Stimulated activated CD8-positive, alpha-beta memory T cell treated with anti-CD3 and anti-CD28 coated beads, Interleukin-12 subunit alpha, Interleukin-12 subunit beta, amount 100 ng/mL, for 4 hours (primary cell): Measurements from ENCODE around the gene FIGNL2.

Experiments
- DNase-seq: peaks from one replicate; pipeline ENCODE4 v3.0.0-alpha.2; 2020; ENCODE audit warnings: low read depth

Gene FIGNL2

DNA sequence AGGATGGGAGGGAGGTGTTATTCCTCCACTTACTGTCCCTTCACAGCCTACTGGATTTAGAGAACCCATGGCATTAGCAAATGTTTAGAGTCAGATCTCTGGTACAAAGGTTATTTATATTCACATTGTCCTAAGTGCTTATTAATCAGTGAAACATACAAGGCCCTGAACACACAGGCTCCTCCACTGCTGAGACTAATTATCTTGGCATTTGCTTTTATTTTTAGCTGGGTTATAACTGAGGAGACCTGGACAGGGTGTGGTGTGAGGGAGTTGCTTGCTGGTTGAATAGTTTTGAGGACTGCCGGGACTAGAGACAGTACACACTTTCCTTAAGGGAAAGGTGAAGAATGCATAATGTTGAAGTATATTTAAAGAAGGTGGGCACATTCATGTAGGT is 77.5 kb downstream of the FIGNL2 start:
- no peak for DNase-seq
